H1 (cell line): ENCODE measurements around the gene TNFSF12. TPM values are rescaled to one million over a fixed set of nuclear protein-coding genes. Genes with fewer than 3 reads are reported as not detected.
A peak's percentile ranks its signal among the peaks of the same experiment; 100 is the strongest.

Experiments
- CTCF ChIA-PET: fragments of 300-600 bp; sonication (Branson Sonifier 250); formaldehyde crosslinking; loops from one replicate; lab custom pipeline; 2021; ENCODE audit not compliant: partially characterized antibody; lab: Charles Lee
- POLR2A ChIA-PET: fragments of 300-600 bp; sonication (Branson Sonifier 250); formaldehyde crosslinking; loops from one replicate; lab custom pipeline; 2021; ENCODE audit warnings: inconsistent platforms; ENCODE audit not compliant: partially characterized antibody; lab: Charles Lee
- DNase-seq, 2 experiments: peaks; one replicate each; pipeline versions ENCODE4 v3.0.0 to v3.0.0-alpha.2; 2010 to 2022; ENCODE audit warnings: low spot score in 2 of 2, low read depth in 1 of 2, mixed read lengths in 1 of 2
- FAIRE-seq: peaks from 2 replicates; lab custom pipeline; 2011; peaks lifted over from hg19 to GRCh38; lab: Jason Lieb, UNC
- H2AFZ ChIP-seq: 2 replicates; pipeline ENCODE4 v1.8.1; 2012; ENCODE audit warnings: low read length, inconsistent platforms
- H2AK5ac ChIP-seq: 2 replicates; pipeline ENCODE4 v1.6.1; 2013; ENCODE audit warnings: low read depth, low read length
- H2BK120ac ChIP-seq: replicated peaks from 2 replicates; pipeline ENCODE3; 2013; ENCODE audit warnings: low read depth, low read length, inconsistent platforms
- H2BK12ac ChIP-seq: 2 replicates; pipeline ENCODE4 v1.6.1; 2013; ENCODE audit warnings: low read depth, low read length
- H2BK15ac ChIP-seq: 2 replicates; pipeline ENCODE4 v1.6.1; 2013; ENCODE audit warnings: low read length
- H2BK20ac ChIP-seq: 2 replicates; pipeline ENCODE4 v1.6.1; 2013; ENCODE audit warnings: low read length
- H2BK5ac ChIP-seq: 2 replicates; pipeline ENCODE4 v1.6.1; 2013; ENCODE audit warnings: low read depth, low read length
- H3K14ac ChIP-seq: 2 replicates; pipeline ENCODE4 v1.6.1; 2013; ENCODE audit warnings: inconsistent platforms; ENCODE audit not compliant: insufficient read length
- H3K18ac ChIP-seq: 2 replicates; pipeline ENCODE4 v1.6.1; 2013; ENCODE audit warnings: low read length; ENCODE audit errors: extremely low read depth
- H3K23ac ChIP-seq: 2 replicates; pipeline ENCODE4 v1.6.1; 2013; ENCODE audit warnings: inconsistent platforms; ENCODE audit not compliant: insufficient read length
- H3K23me2 ChIP-seq: 2 replicates; pipeline ENCODE4 v1.6.1; 2013; ENCODE audit warnings: low read depth, low read length
- H3K27ac ChIP-seq: 2 replicates; pipeline ENCODE4 v1.6.1; 2011; ENCODE audit warnings: low read depth, low read length, inconsistent platforms
- H3K27me3 ChIP-seq, 4 experiments: replicated peaks in 1 of 4; 1 replicate in 1 of 4; 2 replicates in 3 of 4; pipeline versions ENCODE4 v1.6.1 to v1.8.1; 2011 to 2013; ENCODE audit warnings: low read length in 3 of 4, mild to moderate bottlenecking in 3 of 4, inconsistent platforms in 2 of 4, mixed read lengths in 2 of 4, moderate library complexity in 1 of 4; ENCODE audit not compliant: control insufficient read depth in 3 of 4, insufficient read depth in 3 of 4; ENCODE audit errors: extremely low read depth in 1 of 4
- H3K36me3 ChIP-seq, 4 experiments: 2 replicates each; pipeline versions ENCODE4 v1.6.1 to v1.8.1; 2011 to 2013; ENCODE audit warnings: mild to moderate bottlenecking in 4 of 4, low read length in 3 of 4, moderate library complexity in 2 of 4, control low read depth in 1 of 4, inconsistent platforms in 1 of 4; ENCODE audit not compliant: insufficient read depth in 4 of 4, control insufficient read depth in 2 of 4
- H3K4ac ChIP-seq: replicated peaks from 2 replicates; pipeline ENCODE3; 2013; ENCODE audit warnings: low read length, low read depth, mixed read lengths, inconsistent platforms; ENCODE audit not compliant: insufficient read length
- H3K4me1 ChIP-seq, 4 experiments: replicated peaks in 1 of 4; 1 replicate in 1 of 4; 2 replicates in 3 of 4; pipeline versions ENCODE4 v1.6.1 to v1.8.1; 2011 to 2013; ENCODE audit warnings: low read length in 3 of 4, inconsistent platforms in 2 of 4, mixed read lengths in 1 of 4; ENCODE audit not compliant: insufficient read depth in 4 of 4, control insufficient read depth in 3 of 4
- H3K4me2 ChIP-seq, 2 experiments: 2 replicates each; pipeline versions ENCODE4 v1.6.1 to v1.8.1; 2011 to 2013; ENCODE audit warnings: low read depth in 2 of 2, low read length in 2 of 2, control low read depth in 1 of 2, inconsistent platforms in 1 of 2, mild to moderate bottlenecking in 1 of 2; ENCODE audit not compliant: insufficient read depth in 1 of 2
- H3K4me3 ChIP-seq, 4 experiments: fragments of 200-600, 300-600 bp in 1 of 4; sonication (generic), shearing (Covaris generic), sonication (Bioruptor Twin) in 1 of 4; 2 replicates each; pipeline versions ENCODE4 v1.5.1 to v1.8.1; 2011 to 2016; ENCODE audit warnings: low read length in 4 of 4, low read depth in 3 of 4, control low read depth in 2 of 4, inconsistent platforms in 2 of 4, mild to moderate bottlenecking in 2 of 4, mixed read lengths in 1 of 4, moderate library complexity in 1 of 4; ENCODE audit not compliant: insufficient read depth in 2 of 4; ENCODE audit errors: extremely low read depth in 1 of 4
- H3K56ac ChIP-seq: replicated peaks from 2 replicates; pipeline ENCODE3; 2013; ENCODE audit warnings: low read depth, mild to moderate bottlenecking, mixed read lengths, low read length, inconsistent platforms; ENCODE audit not compliant: insufficient read length
- H3K79me1 ChIP-seq: 2 replicates; pipeline ENCODE4 v1.6.1; 2013; ENCODE audit warnings: low read depth, low read length, control low read depth
- H3K79me2 ChIP-seq, 2 experiments: 2 replicates each; pipeline versions ENCODE4 v1.6.1 to v1.8.1; 2012 to 2013; ENCODE audit warnings: low read length in 2 of 2, mild to moderate bottlenecking in 2 of 2, inconsistent platforms in 1 of 2; ENCODE audit not compliant: insufficient read depth in 2 of 2, control insufficient read depth in 1 of 2
- H3K9ac ChIP-seq, 4 experiments: replicated peaks in 1 of 4; 1 replicate in 1 of 4; 2 replicates in 3 of 4; pipeline versions ENCODE4 v1.6.1 to v1.8.1; 2011 to 2013; ENCODE audit warnings: low read depth in 3 of 4, low read length in 3 of 4, control low read depth in 2 of 4, mild to moderate bottlenecking in 2 of 4, moderate library complexity in 2 of 4, inconsistent platforms in 1 of 4; ENCODE audit errors: extremely low read depth in 1 of 4
- H3K9me3 ChIP-seq, 2 experiments: 2 replicates each; pipeline versions ENCODE4 v1.6.1 to v1.8.1; 2012 to 2013; ENCODE audit warnings: mild to moderate bottlenecking in 2 of 2, moderate library complexity in 2 of 2, control low read depth in 1 of 2, inconsistent platforms in 1 of 2, low read depth in 1 of 2, low read length in 1 of 2, mixed read lengths in 1 of 2; ENCODE audit not compliant: insufficient read depth in 2 of 2
- H4K20me1 ChIP-seq, 2 experiments: replicated peaks in 1 of 2; 2 replicates each; pipeline versions ENCODE3 to v1.8.1; 2011 to 2013; ENCODE audit warnings: inconsistent platforms in 2 of 2, low read length in 2 of 2, mild to moderate bottlenecking in 1 of 2; ENCODE audit not compliant: insufficient read depth in 2 of 2, control insufficient read depth in 1 of 2
- H4K5ac ChIP-seq: 2 replicates; pipeline ENCODE4 v1.6.1; 2013; ENCODE audit warnings: low read length, low read depth, mixed read lengths, inconsistent platforms; ENCODE audit not compliant: insufficient read length
- H4K8ac ChIP-seq: 2 replicates; pipeline ENCODE4 v1.8.0; 2013; ENCODE audit warnings: mild to moderate bottlenecking, moderate library complexity, low read length, inconsistent platforms; ENCODE audit not compliant: insufficient read depth; ENCODE audit errors: extremely low read depth
- H4K91ac ChIP-seq: replicated peaks from 2 replicates; pipeline ENCODE3; 2013; ENCODE audit warnings: low read length, mixed read lengths, inconsistent platforms; ENCODE audit not compliant: insufficient read length
- CEBPB ChIP-seq: IDR thresholded peaks from 2 replicates; pipeline ENCODE4 v1.6.1; 2012; ENCODE audit warnings: low read depth, low read length
- CTCF ChIP-seq, 3 experiments: IDR thresholded peaks; 1 replicate in 2 of 3; 2 replicates in 1 of 3; pipeline versions ENCODE4 v1.5.1 to v1.6.1; 2011; ENCODE audit warnings: low read length in 3 of 3, mild to moderate bottlenecking in 3 of 3, inconsistent platforms in 2 of 3, low read depth in 1 of 3, moderate library complexity in 1 of 3; ENCODE audit not compliant: insufficient read depth in 1 of 3; ENCODE audit errors: control extremely low read depth in 1 of 3
- KDM5A ChIP-seq: fragments of 200-600 bp; IDR thresholded peaks from 2 replicates; pipeline ENCODE4 v1.7.1; 2012; ENCODE audit warnings: mild to moderate bottlenecking, low read length, inconsistent platforms, mixed read lengths
- NANOG ChIP-seq: IDR thresholded peaks from 2 replicates; pipeline ENCODE4 v1.6.1; 2011; ENCODE audit warnings: low read length, low read depth, mild to moderate bottlenecking, inconsistent platforms; ENCODE audit not compliant: insufficient read depth, poor library complexity, severe bottlenecking
- POLR2A ChIP-seq, 2 experiments: IDR thresholded peaks; 1 replicate in 1 of 2; 2 replicates in 1 of 2; pipeline ENCODE4 v1.6.1; 2011; ENCODE audit warnings: low read depth in 2 of 2, low read length in 2 of 2, mild to moderate bottlenecking in 2 of 2; ENCODE audit errors: control extremely low read depth in 1 of 2
- RAD21 ChIP-seq, 2 experiments: IDR thresholded peaks in 1 of 2; conservative IDR thresholded peaks in 1 of 2; 2 replicates each; pipeline ENCODE4 v1.6.1; 2011; ENCODE audit warnings: low read depth in 2 of 2, low read length in 2 of 2, improper control_type of control experiment in 1 of 2, inconsistent platforms in 1 of 2, mild to moderate bottlenecking in 1 of 2, moderate library complexity in 1 of 2
- SAP30 ChIP-seq: fragments of 300-600 bp; sonication (generic); IDR thresholded peaks from 2 replicates; pipeline ENCODE4 v1.7.1; 2012; ENCODE audit warnings: low read length, moderate library complexity, mild to moderate bottlenecking, inconsistent platforms; ENCODE audit not compliant: insufficient read depth, insufficient replicate concordance
- SIRT6 ChIP-seq: IDR thresholded peaks from one replicate; pipeline ENCODE4 v1.7.1; 2012; ENCODE audit warnings: low read length, inconsistent platforms
- SRF ChIP-seq: IDR thresholded peaks from 2 replicates; pipeline ENCODE4 v1.6.1; 2011; ENCODE audit warnings: mild to moderate bottlenecking, low read depth, low read length, moderate library complexity
- WGBS, 2 experiments: shearing (Covaris generic) in 1 of 2; methylation state at CpG; one replicate each; pipeline versions ENCODE4 v1.1.6 to v1.1.7; 2013 to 2015; ENCODE audit warnings: low lambda C conversion rate in 2 of 2, mixed read lengths in 2 of 2, inconsistent platforms in 1 of 2, low coverage in 1 of 2, missing lambda C conversion rate in 1 of 2; ENCODE audit not compliant: insufficient replicate concordance in 2 of 2, insufficient coverage in 1 of 2, insufficient read length in 1 of 2; ENCODE audit errors: extremely low coverage in 1 of 2, missing lambda C conversion rate in 1 of 2; 5-methylcytosine and 5-hydroxymethylcytosine counted together
- polyA plus RNA-seq, 7 experiments: library from polyadenylated mRNA; depleted of rRNA in 3 of 7; stranded (reverse) in 5 of 7; unstranded in 2 of 7; fragments of >200 nt in 5 of 7; fragments of 200-250 nt in 2 of 7; gene quantifications; 1 replicate in 5 of 7; 2 replicates in 1 of 7; 4 replicates in 1 of 7; pipeline versions ENCODE4 v1.2.1 to v1.2.3, GENCODE V29; 2011 to 2013; ENCODE audit warnings: missing spikeins in 2 of 7, mixed read lengths in 2 of 7
- total RNA-seq: library from RNA; stranded (reverse); fragmentation: NEBNext Ultra II Directional; extraction: Animal tissue kit (Norgen Biotek cat#: 25700); gene quantifications from 2 replicates; pipeline ENCODE4 v1.2.1, GENCODE V29; 2021

Gene TNFSF12
- total and polyA plus RNA-seq, 2 of the 8 experiments (the other 6 are each of a cell fraction or from before 2014, with no cell fraction given) = 7.2 to 9.6 TPM

DNA sequence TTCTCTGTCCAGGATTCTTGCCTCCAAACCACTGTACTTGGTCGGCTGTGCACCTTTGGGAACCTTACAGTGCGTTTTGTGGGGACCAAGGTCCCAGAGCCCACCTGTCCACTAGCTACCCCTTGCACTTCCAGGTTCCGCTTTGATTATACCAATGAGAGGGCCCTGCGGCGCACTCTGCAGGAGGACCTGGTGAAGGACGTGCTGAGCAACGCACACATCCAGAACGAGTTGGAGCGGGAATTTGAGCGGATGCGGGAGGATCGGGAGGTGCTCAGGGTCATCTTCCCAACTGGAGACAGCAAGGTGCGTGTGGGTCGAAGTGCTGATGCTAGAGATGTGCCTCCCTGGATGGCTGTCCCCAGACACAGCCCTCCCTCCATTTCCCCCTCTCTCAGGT lies 45.9 kb upstream of the TNFSF12 start:
- Histone ChIP-seq H2AK5ac (no peak overlapping the region), H3K9me3 (no peaks in the 10 kb centered on the region; a peak in 1 of 4 replicates), H3K23ac (no peak overlapping the region), H3K4me2 (no peak overlapping the region), H4K91ac (no peak overlapping the region), H3K18ac (no peak overlapping the region), H3K4ac (no peak overlapping the region), H3K9ac (no peak overlapping the region), H3K56ac (no peak overlapping the region), H4K8ac (peak overlapping the region; percentile 68), H3K79me2 (no peaks in the 10 kb centered on the region), H3K79me1 (peaks cover 4% of the 10 kb centered on the region; the same call in 1 of the 2 replicates), H4K20me1 (peaks cover 8 to 12% of the 10 kb centered on the region in 2 experiments), H2AFZ (no peak overlapping the region), H3K27me3 (no peaks in the 10 kb centered on the region), H2BK20ac (no peak overlapping the region), H4K5ac (no peak overlapping the region), H3K4me1 (no peaks in the 10 kb centered on the region), H2BK5ac (no peak overlapping the region), H3K36me3 (peaks cover 49 to 88% (median 71%) of the 10 kb centered on the region in 4 experiments), H3K27ac (no peak overlapping the region), H2BK120ac (no peak overlapping the region), H3K14ac (no peak overlapping the region), H3K4me3 (no peak overlapping the region), H2BK15ac (no peak overlapping the region), H2BK12ac (no peak overlapping the region), H3K23me2 (no peaks in the 10 kb centered on the region)
- WGBS, 2 experiments = 88% methylated on average over 14 of the region's 14 CpGs; no CpG with 5 or more reads in 1 of the 2 experiments
- FAIRE-seq (no peak), DNase-seq (peak in 1 of 2 experiments; percentile 67)
- peak; percentile 71 to 76 for TF ChIP-seq RAD21 (IDR thresholded peaks at IDR 0.05 in 1 of 2, conservative IDR thresholded peaks at IDR 0.05 in 1 of 2; ENCODE audit: low read depth in 2 of 2, low read length in 2 of 2)
- TF ChIP-seq CTCF (IDR thresholded peaks at IDR 0.05; ENCODE audit: control extremely low read depth in 1 of 3, insufficient read depth in 1 of 3, low read depth in 1 of 3, low read length in 3 of 3) = peak; percentile 51 to 68 (median 65)
- TF ChIP-seq POLR2A (IDR thresholded peaks at IDR 0.05; ENCODE audit: control extremely low read depth in 1 of 2, low read depth in 2 of 2, low read length in 2 of 2) = peak in 1 of 2 experiments; percentile 34; a peak in 2 of 3 replicates
- no peak for TF ChIP-seq KDM5A
- TF ChIP-seq NANOG = no peak
- no peak for TF ChIP-seq SIRT6
- TF ChIP-seq SAP30 = no peak
- no peak for TF ChIP-seq SRF
- TF ChIP-seq CEBPB = no peak
- POLR2A ChIA-PET = interaction anchor here (0.8 to 4.4 kb wide), 7 partner anchors 11 to 148 kb away, joined by 3 to 18 read pairs (median 3); partner anchors contain the start of genes POLR2A and TMEM95
- CTCF ChIA-PET = interaction anchor here (0.6 to 7.0 kb wide), 23 partner anchors 8 to 185 kb away, joined by 3 to 82 read pairs (median 3); partner anchors contain the start of genes SENP3, SPEM1 and TMEM95
